Hematopoietic multipotent progenitor cell treated with erythropoietin and hydrocortisone succinate and interleukin-3 and kit ligand, for 17 days (in vitro differentiated cells): Measurements from ENCODE around the gene LTBR.

ENCODE experiments used
- DNase-seq: peaks from one replicate; pipeline ENCODE4 v3.0.0-alpha.2; 2015; ENCODE audit warnings: low spot score

LTBR gene

GRCh38 chr12:6368906-6369525 is 14.9 kb upstream of the LTBR start:
- DNase-seq: no peak

DNA sequence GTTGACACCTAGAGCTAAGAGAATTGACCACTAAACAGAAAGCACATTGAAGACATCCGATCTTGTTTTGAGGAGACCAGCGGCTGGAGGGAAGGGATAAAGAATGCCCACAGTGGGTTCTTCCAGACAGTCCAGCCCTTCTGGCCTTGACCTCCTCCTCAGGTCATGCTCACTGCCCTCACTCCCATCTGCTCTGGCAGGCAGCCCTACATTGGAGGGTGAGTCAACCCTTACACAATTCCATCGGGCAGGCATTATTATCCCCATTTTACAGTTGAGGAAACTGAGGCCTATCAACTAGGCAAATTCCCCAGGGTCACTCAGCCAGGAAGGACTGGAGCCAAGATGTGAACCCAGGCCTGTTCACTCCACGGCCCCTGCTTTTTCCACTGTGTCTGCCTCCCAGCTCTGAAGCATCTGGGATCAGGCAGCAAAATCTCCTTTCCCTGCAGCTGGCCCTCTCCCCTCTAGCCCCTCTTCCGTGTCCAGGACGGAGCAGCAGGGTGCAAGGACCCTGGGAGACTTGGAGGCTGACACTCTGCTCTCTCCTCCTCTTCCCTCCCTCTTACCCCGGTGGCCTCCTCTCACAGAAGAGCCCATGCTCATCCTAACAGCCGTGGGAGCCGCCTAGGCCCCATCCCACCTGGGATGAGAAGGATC is 13.9 kb upstream of the LTBR start:
- DNase-seq: no peak

GRCh38 chr12:6370576-6370935 is 13.4 kb upstream of the LTBR start:
- no peak for DNase-seq

- DNase-seq: no peak
Measured at GRCh38 chr12:6370994-6371754, 12.8 kb upstream of the LTBR start.

- no peak for DNase-seq
Measured at GRCh38 chr12:6372403-6373003, 11.5 kb upstream of the LTBR start.

- no peak for DNase-seq
Measured at GRCh38 chr12:6373022-6373787, 10.8 kb upstream of the LTBR start.

DNA sequence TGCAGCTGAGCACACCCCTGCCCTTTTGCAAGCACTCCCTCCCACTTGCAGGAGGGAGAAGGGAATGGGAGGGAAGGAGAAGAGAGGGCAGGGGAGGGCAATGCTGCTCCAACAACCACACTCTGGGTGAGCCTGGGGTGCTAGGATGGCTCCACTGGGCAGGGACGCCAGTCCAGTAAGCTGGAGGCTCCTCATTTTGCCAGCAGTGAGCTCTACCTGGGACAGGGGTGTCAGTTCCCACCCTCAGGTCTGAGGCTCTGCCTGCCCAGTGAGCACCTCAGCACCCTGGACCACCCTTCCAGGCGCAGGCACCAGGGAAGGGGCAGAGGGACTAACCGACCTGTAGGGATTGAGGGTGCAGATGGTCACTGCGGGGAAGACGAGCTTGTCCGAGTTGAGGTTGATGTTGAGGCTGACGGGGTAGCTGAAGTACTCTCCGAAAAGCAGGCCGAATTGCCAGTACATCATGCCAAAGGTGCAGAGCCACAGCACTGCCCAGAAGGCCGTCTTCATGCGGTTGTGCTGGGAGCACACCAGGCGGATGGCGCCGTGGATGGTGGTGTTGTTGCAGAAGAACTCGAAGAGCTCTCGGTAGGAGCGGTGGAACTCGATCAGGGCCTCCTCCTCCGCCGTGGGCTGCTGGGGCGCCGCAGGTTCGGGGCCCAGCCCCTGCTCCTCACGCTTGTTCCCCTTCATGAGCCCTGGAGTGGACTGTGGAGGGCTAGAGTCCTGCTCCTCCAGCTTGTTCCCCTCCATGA is 9.8 kb upstream of the LTBR start:
- DNase-seq: no peak

GRCh38 chr12:6374786-6375160 is 9.2 kb upstream of the LTBR start:
- DNase-seq: no peak

- DNase-seq: no peak
Measured at GRCh38 chr12:6375269-6376078, 8.5 kb upstream of the LTBR start, which contains the start of gene SCNN1A. Gene SCNN1A (minus strand): TSS chr12:6375563. CDS start chr12:6374783, 780 bp downstream.

GRCh38 chr12:6376079-6376869 is 7.7 kb upstream of the LTBR start:
- DNase-seq: no peak

- DNase-seq: no peak
Measured at GRCh38 chr12:6376870-6377666, 6.9 kb upstream of the LTBR start.

GRCh38 chr12:6377667-6377994 is 6.3 kb upstream of the LTBR start:
- DNase-seq: no peak

DNA sequence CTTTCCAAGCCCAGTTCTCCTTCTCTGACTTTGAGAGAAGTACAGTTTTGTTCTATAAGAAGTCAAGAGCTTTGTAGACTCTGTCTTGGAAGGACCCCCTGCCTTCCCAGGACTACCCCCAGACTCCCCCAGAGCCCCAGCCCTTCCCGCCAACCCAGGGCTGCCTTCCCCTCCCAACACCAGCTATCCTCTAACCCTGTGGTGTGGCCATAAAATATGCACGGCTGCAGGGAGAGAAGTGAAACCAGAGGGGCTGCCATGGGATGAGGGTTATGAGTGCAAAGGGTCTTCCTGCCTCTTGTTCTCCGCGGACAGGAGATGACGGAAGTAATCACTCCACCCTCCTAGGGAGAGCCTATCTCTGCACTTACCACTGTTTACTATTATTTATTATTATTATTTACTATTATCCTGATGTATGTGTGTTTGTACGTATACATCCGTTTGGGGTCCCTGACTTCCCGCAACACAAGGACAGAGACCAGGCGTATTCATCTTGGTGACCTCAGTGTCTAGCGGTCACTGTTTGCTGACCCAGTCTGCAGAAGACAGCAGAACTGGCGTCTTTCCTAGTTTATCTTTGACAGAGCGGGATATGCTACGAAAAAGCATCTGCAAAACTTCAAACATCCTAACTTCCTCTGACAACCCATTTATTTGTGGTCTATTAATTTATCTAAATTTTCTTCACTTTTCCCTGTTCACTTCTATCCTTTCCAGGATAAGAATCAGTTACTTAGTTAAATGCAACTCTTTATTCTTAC is 5.1 kb upstream of the LTBR start:
- DNase-seq: no peak

- no peak for DNase-seq
Measured at GRCh38 chr12:6380141-6381121, 3.5 kb upstream of the LTBR start.

- DNase-seq: no peak
Measured at GRCh38 chr12:6382371-6382770, 1.6 kb upstream of the LTBR start.

GRCh38 chr12:6382982-6383381 is 980 bp upstream of the LTBR start:
- no peak for DNase-seq
